Measurements from ENCODE around the gene TMC4.

TMC4 gene

DNA sequence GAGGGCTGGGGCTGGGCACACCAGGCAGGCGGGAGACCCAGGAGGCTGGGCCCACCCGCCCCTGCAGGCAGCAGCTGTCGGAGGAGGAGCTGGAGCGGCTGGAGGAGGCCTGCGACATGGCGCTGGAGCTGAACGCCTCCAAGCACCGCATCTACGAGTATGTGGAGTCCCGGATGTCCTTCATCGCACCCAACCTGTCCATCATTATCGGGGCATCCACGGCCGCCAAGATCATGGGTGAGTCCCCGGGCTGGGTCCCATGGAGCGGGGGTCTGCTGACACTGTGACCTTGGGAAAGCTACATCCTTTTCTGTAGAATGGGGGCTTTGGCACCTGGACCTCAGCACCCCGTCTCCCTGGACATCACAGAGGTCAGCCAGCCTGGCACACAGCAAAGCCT lies 49.3 kb downstream of the TMC4 start:
- Histone ChIP-seq H3K27me3 (no peaks in the 10 kb centered on the region), H3K36me3 (peaks cover 91% of the 10 kb centered on the region)
- TF ChIP-seq, protein P1, sequence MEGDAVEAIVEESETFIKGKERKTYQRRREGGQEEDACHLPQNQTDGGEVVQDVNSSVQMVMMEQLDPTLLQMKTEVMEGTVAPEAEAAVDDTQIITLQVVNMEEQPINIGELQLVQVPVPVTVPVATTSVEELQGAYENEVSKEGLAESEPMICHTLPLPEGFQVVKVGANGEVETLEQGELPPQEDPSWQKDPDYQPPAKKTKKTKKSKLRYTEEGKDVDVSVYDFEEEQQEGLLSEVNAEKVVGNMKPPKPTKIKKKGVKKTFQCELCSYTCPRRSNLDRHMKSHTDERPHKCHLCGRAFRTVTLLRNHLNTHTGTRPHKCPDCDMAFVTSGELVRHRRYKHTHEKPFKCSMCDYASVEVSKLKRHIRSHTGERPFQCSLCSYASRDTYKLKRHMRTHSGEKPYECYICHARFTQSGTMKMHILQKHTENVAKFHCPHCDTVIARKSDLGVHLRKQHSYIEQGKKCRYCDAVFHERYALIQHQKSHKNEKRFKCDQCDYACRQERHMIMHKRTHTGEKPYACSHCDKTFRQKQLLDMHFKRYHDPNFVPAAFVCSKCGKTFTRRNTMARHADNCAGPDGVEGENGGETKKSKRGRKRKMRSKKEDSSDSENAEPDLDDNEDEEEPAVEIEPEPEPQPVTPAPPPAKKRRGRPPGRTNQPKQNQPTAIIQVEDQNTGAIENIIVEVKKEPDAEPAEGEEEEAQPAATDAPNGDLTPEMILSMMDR (IDR thresholded peaks at IDR 0.05), result no peak

DNA sequence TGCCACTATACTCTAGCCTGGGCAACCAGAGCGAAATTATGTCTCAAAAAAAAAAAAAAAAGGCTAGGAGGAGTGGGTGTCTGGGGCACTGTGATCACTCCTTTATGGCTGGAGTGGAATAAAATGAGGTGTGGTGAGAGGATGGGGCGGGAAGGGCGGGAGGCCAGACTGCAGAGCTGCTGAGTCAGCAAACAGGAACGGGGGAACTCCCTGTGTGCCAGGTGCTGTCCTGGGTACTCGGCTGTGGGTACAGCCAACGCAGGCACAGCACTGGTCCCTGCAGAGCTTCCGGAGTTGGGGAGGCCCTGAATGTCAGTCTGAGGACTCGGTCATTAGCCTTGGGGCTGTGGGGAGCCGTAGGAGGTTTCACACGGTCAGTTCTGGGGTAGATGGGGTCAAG lies 51.7 kb downstream of the TMC4 start:
- H3K27ac ChIP-seq, result no peak overlapping the region
- no peaks in the 10 kb centered on the region for H3K27me3 ChIP-seq
- no peak overlapping the region for H3K4me3 ChIP-seq (ENCODE audit: low read depth in 1 of 2, low read length in 1 of 2)
- peaks cover 3 to 4% of the 10 kb centered on the region in 2 experiments for H3K4me1 ChIP-seq (ENCODE audit: control insufficient read depth in 1 of 2, insufficient read depth in 1 of 2, low read depth in 1 of 2, low read length in 1 of 2)
- H3K9me3 ChIP-seq, result no peaks in the 10 kb centered on the region
- peaks cover 66% of the 10 kb centered on the region for H3K36me3 ChIP-seq
- TF ChIP-seq, protein P1 (IDR thresholded peaks at IDR 0.05), result no peak

More for the DNA sequence above, 49.3 kb downstream of the TMC4 start:
- Histone ChIP-seq H3K4me1 (ENCODE audit: control insufficient read depth in 1 of 2, insufficient read depth in 1 of 2, low read depth in 1 of 2, low read length in 1 of 2) (no peaks in the 10 kb centered on the region), H3K27ac (no peak overlapping the region), H3K4me3 (ENCODE audit: low read depth in 1 of 2, low read length in 1 of 2) (no peak overlapping the region), H3K9me3 (no peaks in the 10 kb centered on the region)

DNA sequence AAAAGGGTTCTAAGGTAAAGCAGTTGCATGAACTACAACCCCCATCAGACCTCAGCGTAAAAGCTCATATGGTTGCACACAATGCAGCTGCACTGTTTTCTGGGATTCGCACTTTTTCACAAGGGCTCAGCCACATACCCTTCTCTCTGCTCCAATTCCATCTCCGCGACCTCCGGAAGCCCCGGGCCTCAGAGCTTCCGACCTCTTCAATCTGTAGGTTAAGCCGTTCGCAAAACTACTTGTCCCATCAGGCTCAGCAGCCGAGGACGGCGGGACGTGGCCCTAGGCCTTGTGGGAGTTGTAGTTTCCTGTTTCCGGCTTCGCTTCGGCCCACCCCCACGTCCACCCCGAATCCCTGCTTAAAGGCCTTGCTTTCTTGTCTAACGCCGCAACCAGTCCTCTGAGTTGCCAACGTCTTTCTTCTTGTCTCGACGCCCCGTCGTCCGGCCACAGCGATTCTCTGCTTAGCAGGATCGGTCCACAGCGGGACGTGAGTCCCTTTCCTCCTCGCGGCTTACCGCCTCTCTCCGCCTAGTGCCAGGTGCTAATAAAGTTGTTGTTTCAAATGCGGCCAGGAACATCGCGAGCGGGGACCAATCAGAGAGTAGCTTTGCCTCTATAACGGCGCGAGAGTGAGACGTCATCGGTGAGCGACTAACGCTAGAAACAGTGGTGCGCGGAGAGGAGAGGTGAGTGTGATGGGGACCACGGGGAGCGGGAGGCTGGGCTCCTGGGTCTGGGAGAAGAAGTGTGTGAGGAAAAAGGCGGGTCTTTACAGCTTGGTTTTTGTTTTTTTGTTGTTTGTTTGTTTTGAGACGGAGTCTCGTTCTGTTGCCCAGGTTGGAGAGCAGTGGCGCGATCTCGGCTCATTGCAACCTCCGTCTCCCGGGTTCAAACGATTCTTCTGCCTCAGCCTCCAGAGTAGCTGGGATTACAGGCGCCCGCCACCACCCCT lies 57.6 kb downstream of the TMC4 start, which contains the start of the genes PRPF31 and TFPT:
TSS of gene PRPF31 (plus strand) at position 646 of the 955 bp plus-strand sequence. CDS start 2,525 bp downstream, outside the sequence.
TSS of gene TFPT (minus strand) at position 549 of the 955 bp plus-strand sequence. CDS start at position 161, 388 bp downstream.
- TF ChIP-seq, protein P1 (IDR thresholded peaks at IDR 0.05), result no peak
- Histone ChIP-seq H3K9me3 (no peaks in the 10 kb centered on the region), H3K4me1 (ENCODE audit: control insufficient read depth in 1 of 2, insufficient read depth in 1 of 2, low read depth in 1 of 2, low read length in 1 of 2) (peaks cover 23 to 24% of the 10 kb centered on the region in 2 experiments), H3K36me3 (peaks cover 31% of the 10 kb centered on the region), H3K27ac (peak within 1 kb of the TSS; percentile 98), H3K27me3 (no peaks in the 10 kb centered on the region), H3K4me3 (ENCODE audit: low read depth in 1 of 2, low read length in 1 of 2) (peak within 1 kb of the TSS; percentile 97 to 99)

DNA sequence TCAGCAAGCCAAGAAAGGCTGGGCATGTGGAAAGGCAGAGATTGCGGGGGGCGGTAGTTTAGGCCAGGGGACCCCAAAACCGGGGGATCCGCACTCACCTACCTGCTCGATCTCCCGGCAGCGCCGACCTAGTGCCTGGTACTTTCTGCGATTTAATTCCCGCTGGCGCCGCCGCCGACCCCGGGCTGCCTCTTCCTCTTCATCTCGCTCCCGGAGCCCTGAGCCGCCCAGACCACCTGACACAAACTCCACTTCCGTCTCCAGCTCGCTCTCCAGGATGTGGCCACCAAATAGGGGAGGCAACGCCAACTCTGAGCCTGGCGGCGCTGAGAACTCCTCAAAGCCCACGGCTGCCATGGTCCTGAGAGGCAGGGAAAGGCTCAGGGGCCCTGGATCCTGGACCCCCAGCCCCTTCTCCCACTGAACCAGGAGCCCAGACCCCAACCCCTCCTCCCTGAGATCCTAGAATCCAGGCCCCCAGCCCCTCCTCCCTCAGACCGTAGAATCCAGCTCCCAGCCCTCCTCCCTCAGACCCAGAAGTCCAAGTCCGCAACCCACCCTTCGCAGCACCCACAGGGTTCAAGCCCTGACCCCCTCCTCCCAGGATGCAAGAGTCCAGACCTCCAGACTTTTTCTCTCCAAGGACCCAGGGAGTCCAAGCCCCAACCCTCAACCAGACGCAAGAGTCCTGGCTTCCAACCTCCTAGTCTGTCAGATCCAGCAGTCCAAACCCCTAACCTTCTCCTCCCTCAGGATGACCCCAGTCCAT lies 58.4 kb downstream of the TMC4 start:
- peak overlapping the region; percentile 98 for H3K27ac ChIP-seq
- TF ChIP-seq, protein P1 (IDR thresholded peaks at IDR 0.05), result no peak
- peaks cover 23 to 24% of the 10 kb centered on the region in 2 experiments for H3K4me1 ChIP-seq (ENCODE audit: control insufficient read depth in 1 of 2, insufficient read depth in 1 of 2, low read depth in 1 of 2, low read length in 1 of 2)
- H3K27me3 ChIP-seq, result no peaks in the 10 kb centered on the region
- H3K9me3 ChIP-seq, result no peaks in the 10 kb centered on the region
- H3K36me3 ChIP-seq, result peaks cover 31% of the 10 kb centered on the region
- peak overlapping the region; percentile 97 to 99 for H3K4me3 ChIP-seq (ENCODE audit: low read depth in 1 of 2, low read length in 1 of 2)

All from neutrophil (primary cell).